Parathyroid adenoma (tissue), 2 donors: ENCODE data around the gene DIRAS1.

Experiments
- H2AFZ ChIP-seq: fragments of 300-600 bp; sonication (generic); one replicate; pipeline ENCODE4 v1.7.0; 2017; ENCODE audit warnings: antibody characterized with exemption, mild to moderate bottlenecking
- H3K27ac ChIP-seq: fragments of 300-600 bp; sonication (generic); one replicate; pipeline ENCODE4 v1.7.0; 2017
- H3K27me3 ChIP-seq: fragments of 300-600 bp; sonication (generic); one replicate; pipeline ENCODE4 v1.7.0; 2017; ENCODE audit warnings: low read length; ENCODE audit not compliant: control insufficient read depth, insufficient read depth
- H3K36me3 ChIP-seq: fragments of 300-600 bp; sonication (generic); one replicate; pipeline ENCODE4 v1.7.0; 2017; ENCODE audit warnings: low read length; ENCODE audit not compliant: control insufficient read depth, insufficient read depth
- H3K4me1 ChIP-seq: fragments of 300-600 bp; sonication (generic); one replicate; pipeline ENCODE4 v1.7.0; 2017; ENCODE audit warnings: control low read depth
- H3K4me2 ChIP-seq: fragments of 300-600 bp; sonication (generic); one replicate; pipeline ENCODE4 v1.7.0; 2017; ENCODE audit warnings: low read length
- H3K4me3 ChIP-seq: fragments of 300-600 bp; sonication (generic); one replicate; pipeline ENCODE4 v1.7.0; 2017; ENCODE audit warnings: low read depth, low read length
- H3K79me2 ChIP-seq: fragments of 300-600 bp; sonication (generic); one replicate; pipeline ENCODE4 v1.7.0; 2017; ENCODE audit warnings: control low read depth
- H3K9ac ChIP-seq: fragments of 300-600 bp; sonication (generic); one replicate; pipeline ENCODE4 v1.7.0; 2017; ENCODE audit warnings: mild to moderate bottlenecking
- H3K9me3 ChIP-seq: fragments of 300-600 bp; sonication (generic); one replicate; pipeline ENCODE4 v1.7.0; 2017; ENCODE audit warnings: low read length; ENCODE audit not compliant: control insufficient read depth
- TF ChIP-seq, protein P1 (sequence below): fragments of 300-600 bp; sonication (generic); IDR thresholded peaks from one replicate; pipeline ENCODE4 v1.7.0; 2017; ENCODE audit warnings: antibody characterized with exemption, mild to moderate bottlenecking
- donor health status: primary hyperparathyroidism.

The DIRAS1 gene

DNA sequence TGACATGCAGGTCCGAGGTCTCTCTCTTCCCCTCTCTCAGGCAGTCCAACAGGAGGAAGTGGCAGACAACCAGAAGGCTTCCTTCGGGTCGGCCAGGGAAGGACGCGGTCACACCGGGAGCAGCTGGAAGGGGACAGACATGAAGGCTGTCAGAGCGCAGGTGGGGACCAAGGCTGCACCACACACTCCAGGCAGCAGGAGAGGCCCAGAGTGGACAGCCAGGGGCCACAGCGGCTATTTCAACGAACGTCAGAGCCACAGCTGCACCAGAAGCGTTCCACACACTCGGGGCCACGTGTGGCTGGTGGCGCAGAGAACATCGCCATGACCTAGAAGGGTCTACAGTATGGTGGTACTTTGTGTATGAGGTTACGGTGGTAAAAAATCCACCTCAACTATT is 34.6 kb upstream of the DIRAS1 start:
- Histone ChIP-seq H3K79me2 (no peaks in the 10 kb centered on the region), H3K4me2 (no peak overlapping the region), H3K4me3 (no peak overlapping the region), H3K36me3 (no peaks in the 10 kb centered on the region), H3K27ac (no peak overlapping the region), H3K27me3 (no peaks in the 10 kb centered on the region), H2AFZ (no peak overlapping the region), H3K4me1 (no peaks in the 10 kb centered on the region), H3K9ac (no peak overlapping the region), H3K9me3 (no peaks in the 10 kb centered on the region)
- TF ChIP-seq, protein P1, sequence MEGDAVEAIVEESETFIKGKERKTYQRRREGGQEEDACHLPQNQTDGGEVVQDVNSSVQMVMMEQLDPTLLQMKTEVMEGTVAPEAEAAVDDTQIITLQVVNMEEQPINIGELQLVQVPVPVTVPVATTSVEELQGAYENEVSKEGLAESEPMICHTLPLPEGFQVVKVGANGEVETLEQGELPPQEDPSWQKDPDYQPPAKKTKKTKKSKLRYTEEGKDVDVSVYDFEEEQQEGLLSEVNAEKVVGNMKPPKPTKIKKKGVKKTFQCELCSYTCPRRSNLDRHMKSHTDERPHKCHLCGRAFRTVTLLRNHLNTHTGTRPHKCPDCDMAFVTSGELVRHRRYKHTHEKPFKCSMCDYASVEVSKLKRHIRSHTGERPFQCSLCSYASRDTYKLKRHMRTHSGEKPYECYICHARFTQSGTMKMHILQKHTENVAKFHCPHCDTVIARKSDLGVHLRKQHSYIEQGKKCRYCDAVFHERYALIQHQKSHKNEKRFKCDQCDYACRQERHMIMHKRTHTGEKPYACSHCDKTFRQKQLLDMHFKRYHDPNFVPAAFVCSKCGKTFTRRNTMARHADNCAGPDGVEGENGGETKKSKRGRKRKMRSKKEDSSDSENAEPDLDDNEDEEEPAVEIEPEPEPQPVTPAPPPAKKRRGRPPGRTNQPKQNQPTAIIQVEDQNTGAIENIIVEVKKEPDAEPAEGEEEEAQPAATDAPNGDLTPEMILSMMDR: no peak

DNA sequence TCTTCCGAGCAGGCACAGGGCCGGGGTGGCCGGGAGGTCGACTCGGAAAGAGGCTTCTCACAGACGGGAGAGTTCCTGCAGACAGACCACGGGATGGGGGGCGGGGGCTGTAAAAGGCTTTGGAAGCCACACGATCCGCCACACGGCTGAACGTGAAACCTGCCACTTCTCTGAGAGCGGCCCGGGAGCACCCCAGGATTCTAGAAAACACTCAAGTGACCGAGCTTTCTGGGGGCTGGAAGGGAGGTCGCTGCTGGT is 34.2 kb upstream of the DIRAS1 start:
- H3K36me3 ChIP-seq: no peaks in the 10 kb centered on the region

DNA sequence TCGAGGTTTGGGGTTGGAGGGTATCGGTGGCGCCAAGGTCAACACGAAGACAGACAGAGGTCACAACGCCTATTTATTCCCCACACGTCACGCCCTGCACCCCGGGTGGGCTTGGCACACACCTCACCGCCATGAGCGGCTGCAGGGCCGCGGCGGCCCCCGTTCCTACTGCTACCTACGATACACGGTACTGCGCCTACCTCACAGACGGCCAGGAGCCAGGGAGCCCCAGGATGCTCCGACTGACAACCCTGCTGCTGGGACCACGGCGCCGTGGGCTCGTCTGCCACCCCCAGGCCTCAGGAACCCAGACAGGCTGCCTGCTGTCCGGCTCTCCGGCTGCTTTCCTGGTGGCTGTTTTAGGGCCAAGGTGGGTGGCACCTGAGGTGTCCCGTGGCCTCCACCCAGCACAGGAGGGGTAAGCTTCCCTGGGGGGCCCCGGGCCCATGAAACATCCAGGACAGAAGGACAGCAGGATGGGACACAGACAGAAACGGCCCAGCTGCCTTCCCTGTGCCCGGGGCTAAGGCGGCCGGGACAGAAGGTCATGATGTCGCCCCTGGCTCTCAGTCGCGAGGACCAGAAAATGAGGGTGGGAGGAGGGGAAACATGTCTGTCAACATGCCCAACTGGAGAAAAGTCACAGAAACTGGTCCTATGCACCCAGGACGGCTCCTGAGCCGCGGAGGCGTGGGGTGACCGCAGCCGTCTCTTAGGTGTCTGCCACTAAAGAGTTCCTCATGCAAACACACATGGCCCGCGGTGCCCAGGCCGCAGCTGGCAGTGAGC is 33.7 kb upstream of the DIRAS1 start:
- no peak overlapping the region for H3K27ac ChIP-seq
- no peaks in the 10 kb centered on the region for H3K4me1 ChIP-seq
- H3K36me3 ChIP-seq: no peaks in the 10 kb centered on the region
- H3K27me3 ChIP-seq: no peaks in the 10 kb centered on the region
- TF ChIP-seq, protein P1: no peak
- H3K9me3 ChIP-seq: no peaks in the 10 kb centered on the region
- no peaks in the 10 kb centered on the region for H3K79me2 ChIP-seq
- no peak overlapping the region for H3K4me3 ChIP-seq
- H2AFZ ChIP-seq: no peak overlapping the region
- no peak overlapping the region for H3K4me2 ChIP-seq
- H3K9ac ChIP-seq: no peak overlapping the region

More for the DNA sequence above, 34.2 kb upstream of the DIRAS1 start:
- Histone ChIP-seq H3K27me3 (no peaks in the 10 kb centered on the region), H3K27ac (no peak overlapping the region), H3K9ac (no peak overlapping the region), H3K4me3 (no peak overlapping the region), H3K9me3 (no peaks in the 10 kb centered on the region), H3K4me2 (no peak overlapping the region), H3K79me2 (no peaks in the 10 kb centered on the region), H3K4me1 (no peaks in the 10 kb centered on the region), H2AFZ (no peak overlapping the region)
- TF ChIP-seq, protein P1: no peak

DNA sequence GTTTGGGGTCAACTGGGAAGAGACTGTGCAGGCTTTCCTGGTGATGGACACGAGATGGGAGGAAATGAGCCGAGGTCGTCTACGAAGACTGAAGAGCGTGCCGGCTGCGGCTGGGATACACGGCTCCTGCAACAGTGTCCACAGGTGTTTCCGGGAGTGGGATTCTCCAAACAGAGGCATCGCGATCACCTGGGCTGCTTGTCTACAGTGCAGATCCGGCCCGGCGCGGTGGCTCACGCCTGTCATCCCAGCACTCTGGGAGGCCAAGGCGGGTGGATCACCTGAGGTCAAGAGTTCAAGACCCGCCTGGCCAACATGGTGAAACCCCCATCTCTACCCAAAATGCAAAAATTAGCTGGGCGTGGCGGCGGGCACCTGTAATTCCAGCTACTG is 30.3 kb upstream of the DIRAS1 start:
- H3K4me1 ChIP-seq: no peaks in the 10 kb centered on the region
- no peak overlapping the region for H3K4me2 ChIP-seq
- H2AFZ ChIP-seq: no peak overlapping the region
- TF ChIP-seq, protein P1: no peak
- H3K9ac ChIP-seq: no peak overlapping the region
- H3K36me3 ChIP-seq: no peaks in the 10 kb centered on the region
- H3K9me3 ChIP-seq: no peaks in the 10 kb centered on the region
- no peaks in the 10 kb centered on the region for H3K27me3 ChIP-seq
- no peaks in the 10 kb centered on the region for H3K79me2 ChIP-seq
- no peak overlapping the region for H3K27ac ChIP-seq
- no peak overlapping the region for H3K4me3 ChIP-seq

DNA sequence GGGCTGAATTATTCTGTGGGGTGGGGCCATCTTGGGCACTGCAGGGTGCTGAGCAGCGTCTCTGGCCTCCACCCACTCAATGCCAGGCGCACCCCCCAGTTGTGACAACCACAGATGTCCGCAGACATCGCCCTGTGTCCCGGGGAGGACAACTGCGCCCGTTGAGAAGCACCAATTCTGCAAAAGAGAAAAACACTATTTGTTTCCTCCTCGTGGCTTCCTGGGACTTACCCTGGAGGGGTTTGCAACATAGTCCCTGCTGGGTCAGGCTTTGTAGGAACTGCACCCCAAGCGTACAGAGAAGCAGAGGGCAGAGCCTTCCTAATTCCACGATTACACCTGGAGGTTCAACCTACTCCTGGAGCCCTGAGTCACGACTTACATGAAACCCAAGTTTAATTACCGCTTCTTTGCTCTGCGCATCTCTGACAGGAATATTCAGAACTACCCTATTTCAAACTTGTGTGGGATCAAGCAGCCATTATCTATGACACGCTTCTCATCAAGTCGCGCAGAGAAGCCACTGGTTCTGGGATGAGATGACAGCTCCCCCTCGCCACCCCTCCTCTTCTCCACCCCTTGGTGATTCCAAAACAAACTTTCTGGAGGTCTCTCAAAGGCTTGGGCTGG is 29.8 kb upstream of the DIRAS1 start:
- Histone ChIP-seq H3K4me1 (no peaks in the 10 kb centered on the region), H3K9ac (no peak overlapping the region), H3K9me3 (no peaks in the 10 kb centered on the region), H3K36me3 (no peaks in the 10 kb centered on the region), H3K27me3 (no peaks in the 10 kb centered on the region), H3K4me2 (no peak overlapping the region), H3K79me2 (no peaks in the 10 kb centered on the region), H3K27ac (no peak overlapping the region), H2AFZ (no peak overlapping the region), H3K4me3 (no peak overlapping the region)
- TF ChIP-seq, protein P1: no peak
